Fibroblast of lung (primary cell): ENCODE data around the gene PCGF3.

ENCODE experiments used
- CTCF ChIP-seq, 2 donors: IDR thresholded peaks in 1 of 2; conservative IDR thresholded peaks in 1 of 2; 1 replicate in 1 of 2; 2 replicates in 1 of 2; pipeline ENCODE4 v1.5.1; 2011 to 2012; ENCODE audit warnings: low read length in 2 of 2, control low read depth in 1 of 2, inconsistent platforms in 1 of 2, low read depth in 1 of 2, mild to moderate bottlenecking in 1 of 2
- EZH2 ChIP-seq: IDR thresholded peaks from 2 replicates; pipeline ENCODE4 v1.5.1; 2012; ENCODE audit warnings: low read length, control low read depth, mild to moderate bottlenecking; ENCODE audit errors: missing control alignments

GRCh38 chr4:804804-805203 is 99.2 kb downstream of the PCGF3 start:
- TF ChIP-seq CTCF (conservative IDR thresholded peaks at IDR 0.05 in 1 of 2, IDR thresholded peaks at IDR 0.05 in 1 of 2; ENCODE audit: low read depth in 1 of 2, low read length in 2 of 2) (no peak), EZH2 (no peak)
